Right ventricle myocardium inferior (tissue), 1 donor: ENCODE measurements around the gene POLD2. TPM values are rescaled to one million over a fixed set of nuclear protein-coding genes. Genes with fewer than 3 reads are reported as not detected.
A peak's percentile ranks its signal among the peaks of the same experiment; 100 is the strongest.

Source experiments
- ATAC-seq: fragments of 200-7000 bp; cut with Tn5 transposase; one replicate; pipeline ENCODE4 v1.9.1; 2020; ENCODE audit warnings: mild to moderate bottlenecking, moderate library complexity
- DNase-seq: peaks from one replicate; pipeline ENCODE4 v3.0.0; 2021; ENCODE audit errors: missing footprints
- intact Hi-C: fragments of 100-400 bp; cut with DNase I; formaldehyde crosslinking; loops from one replicate; pipeline ENCODE4 v1.11.0; 2022
- total RNA-seq: library from RNA; stranded (reverse); fragmentation: NEBNext Ultra II Directional; extraction: Animal tissue kit (Norgen Biotek cat#: 25700); gene quantifications from one replicate; pipeline ENCODE4 v1.2.1, GENCODE V29; 2021
- donor health status: DM: no; HTN: yes; CAD: no; lungs with severe emphysema.

POLD2 gene
- total RNA-seq, 1 donor from 2014 or later = 87.3 TPM

- ATAC-seq (no peak), DNase-seq (peak; percentile 40)
- intact Hi-C loops = no loop called here
Measured at GRCh38 chr7:44107116-44107960, 16.0 kb downstream of the POLD2 start.

- ATAC-seq (no peak), DNase-seq (peak; percentile 55)
- intact Hi-C loops = no loop called here
Measured at GRCh38 chr7:44106311-44107065, 16.9 kb downstream of the POLD2 start.

- DNase-seq (no peak), ATAC-seq (no peak)
- intact Hi-C loops = no loop called here
Measured at GRCh38 chr7:44105832-44106231, 17.5 kb downstream of the POLD2 start.

- ATAC-seq (peak; percentile 32), DNase-seq (peak; percentile 65)
- intact Hi-C loops = no loop called here
Measured at GRCh38 chr7:44104860-44105771, 18.2 kb downstream of the POLD2 start.

- intact Hi-C loops = no loop called here
- ATAC-seq (peak; percentile 26), DNase-seq (peak; percentile 68)
Measured at GRCh38 chr7:44103923-44104859, 19.2 kb downstream of the POLD2 start, which contains the start of gene AEBP1. Gene AEBP1 (plus strand): TSS chr7:44104345. CDS start chr7:44104666, 321 bp downstream.

- intact Hi-C loops = no loop called here
- DNase-seq (peak; percentile 14), ATAC-seq (no peak)
Measured at GRCh38 chr7:44103566-44103922, 19.8 kb downstream of the POLD2 start.

GRCh38 chr7:44102846-44103565 is 20.3 kb downstream of the POLD2 start:
- ATAC-seq (no peak), DNase-seq (peak; percentile 37)
- intact Hi-C loops = no loop called here

- intact Hi-C loops = no loop called here
- peak; percentile 67 for DNase-seq
- no peak for ATAC-seq
Measured at GRCh38 chr7:44101966-44102845, 21.1 kb downstream of the POLD2 start.

- ATAC-seq = no peak
- intact Hi-C loops = no loop called here
- peak; percentile 9 for DNase-seq
Measured at GRCh38 chr7:44101303-44101965, 21.9 kb downstream of the POLD2 start.

- peak; percentile 61 for DNase-seq
- no peak for ATAC-seq
- intact Hi-C loops = no loop called here
Measured at GRCh38 chr7:44100458-44101302, 22.7 kb downstream of the POLD2 start.

GRCh38 chr7:44099669-44100068 is 23.7 kb downstream of the POLD2 start:
- DNase-seq (no peak), ATAC-seq (no peak)
- intact Hi-C loops = no loop called here

- no peak for ATAC-seq
- intact Hi-C loops = no loop called here
- DNase-seq = peak; percentile 4
Measured at GRCh38 chr7:44098092-44099068, 25.0 kb downstream of the POLD2 start.

GRCh38 chr7:44097064-44097932 is 26.1 kb downstream of the POLD2 start:
- peak; percentile 41 for DNase-seq
- no peak for ATAC-seq
- intact Hi-C loops = no loop called here
